ENCODE data around the gene ERCC4. TPM values are rescaled to one million over a fixed set of nuclear protein-coding genes. Genes with fewer than 3 reads are reported as not detected.

ERCC4 gene
- total RNA-seq: 12.1 to 16.4 TPM (median 16.1 TPM) in 3 replicates

GRCh38 chr16:13919683-13920509 is at the start of gene ERCC4:
Gene ERCC4 (plus strand): TSS chr16:13920154. CDS start chr16:13920166, 12 bp downstream.
- Mint-ChIP-seq H3K4me3 (peak within 1 kb of the TSS; percentile 98), H3K27ac (peak within 1 kb of the TSS; percentile 89), H3K4me1 (peaks cover 28% of the 10 kb centered on the region), H3K9me3 (no peaks in the 10 kb centered on the region), H3K27me3 (ENCODE audit: low read depth) (peaks cover 5% of the 10 kb centered on the region), H3K36me3 (peaks cover 2% of the 10 kb centered on the region)
- peak; percentile 97 for TF ChIP-seq CTCF (IDR thresholded peaks at IDR 0.05; ENCODE audit: unreplicated experiment)
- peak; percentile 99 for DNase-seq (ENCODE audit: low spot score in 2 of 2, unreplicated experiment in 2 of 2)

- H3K4me1 Mint-ChIP-seq: no peaks in the 10 kb centered on the region
- H3K27me3 Mint-ChIP-seq (ENCODE audit: low read depth): peaks cover 36% of the 10 kb centered on the region
- H3K4me3 Mint-ChIP-seq: no peak overlapping the region
- TF ChIP-seq CTCF (IDR thresholded peaks at IDR 0.05; ENCODE audit: unreplicated experiment): peak; percentile 37
- peaks cover 4% of the 10 kb centered on the region for H3K9me3 Mint-ChIP-seq
- DNase-seq (ENCODE audit: low spot score in 2 of 2, unreplicated experiment in 2 of 2): no peak
- no peak overlapping the region for H3K27ac Mint-ChIP-seq
- no peaks in the 10 kb centered on the region for H3K36me3 Mint-ChIP-seq
These were observed 46.0 kb upstream of the ERCC4 start for GRCh38 chr16:13873835-13874438.

GRCh38 chr16:13875614-13876284 is 44.2 kb upstream of the ERCC4 start:
- H3K36me3 Mint-ChIP-seq: no peaks in the 10 kb centered on the region
- no peaks in the 10 kb centered on the region for H3K4me1 Mint-ChIP-seq
- no peak for TF ChIP-seq CTCF (IDR thresholded peaks at IDR 0.05; ENCODE audit: unreplicated experiment)
- H3K27ac Mint-ChIP-seq: no peak overlapping the region
- peaks cover 23% of the 10 kb centered on the region for H3K27me3 Mint-ChIP-seq (ENCODE audit: low read depth)
- no peak for DNase-seq (ENCODE audit: low spot score in 2 of 2, unreplicated experiment in 2 of 2)
- no peak overlapping the region for H3K4me3 Mint-ChIP-seq
- no peaks in the 10 kb centered on the region for H3K9me3 Mint-ChIP-seq

GRCh38 chr16:13883276-13883675 is 36.7 kb upstream of the ERCC4 start:
- H3K4me1 Mint-ChIP-seq: no peaks in the 10 kb centered on the region
- H3K4me3 Mint-ChIP-seq: no peak overlapping the region
- no peak overlapping the region for H3K27ac Mint-ChIP-seq
- peaks cover 17% of the 10 kb centered on the region for H3K9me3 Mint-ChIP-seq
- H3K27me3 Mint-ChIP-seq (ENCODE audit: low read depth): peaks cover 5% of the 10 kb centered on the region
- no peaks in the 10 kb centered on the region for H3K36me3 Mint-ChIP-seq
- DNase-seq (ENCODE audit: low spot score in 2 of 2, unreplicated experiment in 2 of 2): no peak
- no peak for TF ChIP-seq CTCF (IDR thresholded peaks at IDR 0.05; ENCODE audit: unreplicated experiment)

GRCh38 chr16:13883881-13884280 is 36.1 kb upstream of the ERCC4 start:
- Mint-ChIP-seq H3K9me3 (peaks cover 22% of the 10 kb centered on the region), H3K27me3 (ENCODE audit: low read depth) (peaks cover 5% of the 10 kb centered on the region), H3K36me3 (no peaks in the 10 kb centered on the region), H3K27ac (no peak overlapping the region), H3K4me3 (no peak overlapping the region), H3K4me1 (no peaks in the 10 kb centered on the region)
- no peak for TF ChIP-seq CTCF (IDR thresholded peaks at IDR 0.05; ENCODE audit: unreplicated experiment)
- DNase-seq (ENCODE audit: low spot score in 2 of 2, unreplicated experiment in 2 of 2): no peak

Data from mesothelial cell of epicardium (in vitro differentiated cells).